ENCODE results near the gene HOXB2.

DNA sequence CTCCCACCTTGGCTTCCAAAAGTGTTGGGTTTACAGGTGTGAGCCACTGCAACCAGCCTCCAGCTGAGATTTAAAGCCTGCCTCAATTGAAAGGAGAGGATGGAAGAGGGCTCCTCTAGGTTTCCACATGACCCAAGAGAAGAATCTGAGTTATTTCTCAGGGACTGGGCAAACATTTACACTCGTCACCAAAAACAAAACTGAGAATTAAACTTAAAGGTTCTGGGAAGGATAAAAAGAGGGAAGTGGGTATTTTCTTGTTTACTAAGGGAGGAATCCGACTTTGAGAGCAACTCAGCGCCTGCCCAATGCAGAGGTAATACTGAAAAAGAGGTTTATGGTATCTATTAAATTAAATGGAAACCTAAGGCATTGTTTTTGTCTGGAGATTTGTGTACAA is 27.4 kb downstream of the HOXB2 start:
- TF ChIP-seq EZH2 (IDR thresholded peaks at IDR 0.05; ENCODE audit: borderline replicate concordance, low read length) = no peak
- TF ChIP-seq, protein P1, sequence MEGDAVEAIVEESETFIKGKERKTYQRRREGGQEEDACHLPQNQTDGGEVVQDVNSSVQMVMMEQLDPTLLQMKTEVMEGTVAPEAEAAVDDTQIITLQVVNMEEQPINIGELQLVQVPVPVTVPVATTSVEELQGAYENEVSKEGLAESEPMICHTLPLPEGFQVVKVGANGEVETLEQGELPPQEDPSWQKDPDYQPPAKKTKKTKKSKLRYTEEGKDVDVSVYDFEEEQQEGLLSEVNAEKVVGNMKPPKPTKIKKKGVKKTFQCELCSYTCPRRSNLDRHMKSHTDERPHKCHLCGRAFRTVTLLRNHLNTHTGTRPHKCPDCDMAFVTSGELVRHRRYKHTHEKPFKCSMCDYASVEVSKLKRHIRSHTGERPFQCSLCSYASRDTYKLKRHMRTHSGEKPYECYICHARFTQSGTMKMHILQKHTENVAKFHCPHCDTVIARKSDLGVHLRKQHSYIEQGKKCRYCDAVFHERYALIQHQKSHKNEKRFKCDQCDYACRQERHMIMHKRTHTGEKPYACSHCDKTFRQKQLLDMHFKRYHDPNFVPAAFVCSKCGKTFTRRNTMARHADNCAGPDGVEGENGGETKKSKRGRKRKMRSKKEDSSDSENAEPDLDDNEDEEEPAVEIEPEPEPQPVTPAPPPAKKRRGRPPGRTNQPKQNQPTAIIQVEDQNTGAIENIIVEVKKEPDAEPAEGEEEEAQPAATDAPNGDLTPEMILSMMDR (IDR thresholded peaks at IDR 0.05; ENCODE audit: low read length) = no peak
